ENCODE measurements around the gene DAB1.

The DAB1 gene

GRCh38 chr1:57316861-57317260 lies 107.0 kb downstream of the DAB1 start:
- no peak for DNase-seq (ENCODE audit: low read depth)

GRCh38 chr1:57316291-57316690 lies 107.6 kb downstream of the DAB1 start:
- no peak for DNase-seq (ENCODE audit: low read depth)

- DNase-seq (ENCODE audit: low read depth): no peak
Measured at GRCh38 chr1:57312869-57313268, 111.0 kb downstream of the DAB1 start.

- no peak for DNase-seq (ENCODE audit: low read depth)
Measured at GRCh38 chr1:57311411-57311810, 112.4 kb downstream of the DAB1 start.

GRCh38 chr1:57311006-57311405 lies 112.9 kb downstream of the DAB1 start:
- no peak for DNase-seq (ENCODE audit: low read depth)

GRCh38 chr1:57309630-57310029 lies 114.2 kb downstream of the DAB1 start:
- no peak for DNase-seq (ENCODE audit: low read depth)

- no peak for DNase-seq (ENCODE audit: low read depth)
Measured at GRCh38 chr1:57307392-57308170, 116.3 kb downstream of the DAB1 start.

GRCh38 chr1:57304591-57304990 lies 119.3 kb downstream of the DAB1 start:
- DNase-seq (ENCODE audit: low read depth): no peak

- no peak for DNase-seq (ENCODE audit: low read depth)
Measured at GRCh38 chr1:57302812-57303596, 120.9 kb downstream of the DAB1 start.

GRCh38 chr1:57300186-57300585 lies 123.7 kb downstream of the DAB1 start:
- no peak for DNase-seq (ENCODE audit: low read depth)

- DNase-seq (ENCODE audit: low read depth): no peak
Measured at GRCh38 chr1:57296726-57297250, 127.1 kb downstream of the DAB1 start.

GRCh38 chr1:57295326-57295725 lies 128.5 kb downstream of the DAB1 start:
- DNase-seq (ENCODE audit: low read depth): no peak

GRCh38 chr1:57294177-57294576 lies 129.7 kb downstream of the DAB1 start:
- no peak for DNase-seq (ENCODE audit: low read depth)

GRCh38 chr1:57293214-57293613 lies 130.6 kb downstream of the DAB1 start:
- no peak for DNase-seq (ENCODE audit: low read depth)

GRCh38 chr1:57289781-57290180 lies 134.1 kb downstream of the DAB1 start:
- DNase-seq (ENCODE audit: low read depth): no peak

GRCh38 chr1:57285992-57286391 lies 137.9 kb downstream of the DAB1 start:
- no peak for DNase-seq (ENCODE audit: low read depth)

- DNase-seq (ENCODE audit: low read depth): no peak
Measured at GRCh38 chr1:57282411-57282810, 141.4 kb downstream of the DAB1 start.

GRCh38 chr1:57281324-57281723 lies 142.5 kb downstream of the DAB1 start:
- DNase-seq (ENCODE audit: low read depth): no peak

GRCh38 chr1:57279909-57280666 lies 143.8 kb downstream of the DAB1 start:
- DNase-seq (ENCODE audit: low read depth): peak; percentile 23

- DNase-seq (ENCODE audit: low read depth): no peak
Measured at GRCh38 chr1:57278558-57278957, 145.3 kb downstream of the DAB1 start.

GRCh38 chr1:57277681-57278080 lies 146.2 kb downstream of the DAB1 start:
- DNase-seq (ENCODE audit: low read depth): no peak

- no peak for DNase-seq (ENCODE audit: low read depth)
Measured at GRCh38 chr1:57276918-57277317, 146.9 kb downstream of the DAB1 start.

Measured in non-pigmented ciliary epithelial cell (primary cell).